ENCODE measurements around the gene MUC3A. TPM values are rescaled to one million over a fixed set of nuclear protein-coding genes. Genes with fewer than 3 reads are reported as not detected.
"Not testable (repeated sequence)": the region's sequence is repeated elsewhere in the genome, so short reads cannot be mapped to it uniquely, and the experiment has no call there.

The MUC3A gene
- total RNA-seq, 1 experiment from 2014 or later = 29.2 TPM

- H3K14ac ChIP-seq (ENCODE audit: insufficient read depth, low read length) = no peak overlapping the region
- no peaks in the 10 kb centered on the region for H4K20me1 ChIP-seq (ENCODE audit: control insufficient read depth, insufficient read depth, insufficient read length)
- no peak overlapping the region for H2AK5ac ChIP-seq (ENCODE audit: insufficient read length, low read length)
- peaks cover 5 to 7% of the 10 kb centered on the region in 2 experiments; a peak in 4 of 5 replicates for H3K9me3 Mint-ChIP-seq
- no peak overlapping the region for H3K23ac ChIP-seq (ENCODE audit: insufficient read length, low read depth, low read length)
- H4K5ac ChIP-seq (ENCODE audit: insufficient read length, low read depth, low read length) = no peak overlapping the region
- H2BK12ac ChIP-seq (ENCODE audit: insufficient read length, low read depth, low read length) = no peak overlapping the region
- H3K18ac ChIP-seq (ENCODE audit: insufficient read length, low read depth, low read length) = no peak overlapping the region
- H3K4me3 Mint-ChIP-seq = no peak overlapping the region
- no peak overlapping the region for H3K56ac ChIP-seq (ENCODE audit: insufficient read length, low read depth, low read length)
- H2BK5ac ChIP-seq (ENCODE audit: insufficient read length, low read length) = no peak overlapping the region
- no peak overlapping the region for H2BK15ac ChIP-seq (ENCODE audit: low read depth, low read length)
- no peak overlapping the region for H3K4me2 ChIP-seq (ENCODE audit: insufficient read depth, insufficient read length, low read length)
- no peaks in the 10 kb centered on the region for H3K79me1 ChIP-seq (ENCODE audit: insufficient read depth, low read depth, low read length, poor library complexity, severe bottlenecking)
- no peaks in the 10 kb centered on the region for H3K23me2 ChIP-seq (ENCODE audit: insufficient read length, low read depth, low read length, poor library complexity, severe bottlenecking)
- no peak overlapping the region for H3T11ph ChIP-seq (ENCODE audit: low read length)
- peaks cover 38 to 45% of the 10 kb centered on the region in 2 experiments for H3K4me1 Mint-ChIP-seq
- peaks cover 2% of the 10 kb centered on the region for H3K4me1 ChIP-seq (ENCODE audit: insufficient read depth, low read length)
- H3K27me3 Mint-ChIP-seq (ENCODE audit: low read depth) = peaks cover 2% of the 10 kb centered on the region
- H2BK20ac ChIP-seq (ENCODE audit: low read depth, low read length, poor library complexity, severe bottlenecking) = no peak overlapping the region
- H4K8ac ChIP-seq (replicated peaks; ENCODE audit: insufficient read length, low read depth, low read length) = no peak overlapping the region
- H3K27ac ChIP-seq (ENCODE audit: insufficient read length, low read depth, low read length) = no peak overlapping the region
- H2BK120ac ChIP-seq (ENCODE audit: low read depth, low read length, poor library complexity, severe bottlenecking) = no peak overlapping the region
- H3K9me3 ChIP-seq (ENCODE audit: control insufficient read depth, low read depth, low read length) = no peaks in the 10 kb centered on the region
- no peaks in the 10 kb centered on the region for H3K27me3 ChIP-seq (ENCODE audit: insufficient read depth, low read length)
- H4K91ac ChIP-seq (ENCODE audit: insufficient read length, low read depth, low read length) = no peak overlapping the region
- TF ChIP-seq CTCF (conservative IDR thresholded peaks at IDR 0.05) = peak; percentile 30; the same call in 2 of the 3 replicates
- H3K36me3 Mint-ChIP-seq (ENCODE audit: insufficient read depth in 1 of 3, low read depth in 3 of 3) = peaks cover 0 to 5% (median 0%) of the 10 kb centered on the region in 3 experiments; a peak in 4 of 7 replicates
- H3K27ac Mint-ChIP-seq = no peak overlapping the region
- no peak overlapping the region for H3K4ac ChIP-seq (ENCODE audit: low read depth, low read length)
- no peak overlapping the region for H2AFZ ChIP-seq (ENCODE audit: low read length)
- no peak overlapping the region for H3K9ac ChIP-seq (ENCODE audit: extremely low read depth, insufficient read length, low read length)
- DNase-seq = peak; percentile 61
- H3K79me2 ChIP-seq (ENCODE audit: insufficient read depth, low read length) = no peaks in the 10 kb centered on the region
Measured at GRCh38 chr7:100921039-100921438, 28.3 kb upstream of the MUC3A start.

GRCh38 chr7:100923616-100924015, 25.7 kb upstream of the MUC3A start:
- H3K56ac ChIP-seq (ENCODE audit: insufficient read length, low read depth, low read length); H2BK12ac ChIP-seq (ENCODE audit: insufficient read length, low read depth, low read length); H3K27me3 Mint-ChIP-seq (ENCODE audit: low read depth); H2AFZ ChIP-seq (ENCODE audit: low read length); H4K20me1 ChIP-seq (ENCODE audit: control insufficient read depth, insufficient read depth, insufficient read length); H3K79me2 ChIP-seq (ENCODE audit: insufficient read depth, low read length); H3K9me3 Mint-ChIP-seq; H3K27ac Mint-ChIP-seq; H3K4me1 ChIP-seq (ENCODE audit: insufficient read depth, low read length); H3K27ac ChIP-seq (ENCODE audit: insufficient read length, low read depth, low read length); H3T11ph ChIP-seq (ENCODE audit: low read length); DNase-seq; H3K27me3 ChIP-seq (ENCODE audit: insufficient read depth, low read length); H4K91ac ChIP-seq (ENCODE audit: insufficient read length, low read depth, low read length); H3K9ac ChIP-seq (ENCODE audit: extremely low read depth, insufficient read length, low read length); H3K23ac ChIP-seq (ENCODE audit: insufficient read length, low read depth, low read length); H3K4me3 Mint-ChIP-seq; H3K23me2 ChIP-seq (ENCODE audit: insufficient read length, low read depth, low read length, poor library complexity, severe bottlenecking); H2BK120ac ChIP-seq (ENCODE audit: low read depth, low read length, poor library complexity, severe bottlenecking); H4K5ac ChIP-seq (ENCODE audit: insufficient read length, low read depth, low read length); H3K9me3 ChIP-seq (ENCODE audit: control insufficient read depth, low read depth, low read length); H3K4ac ChIP-seq (ENCODE audit: low read depth, low read length); H3K79me1 ChIP-seq (ENCODE audit: insufficient read depth, low read depth, low read length, poor library complexity, severe bottlenecking); H2BK15ac ChIP-seq (ENCODE audit: low read depth, low read length); H3K36me3 Mint-ChIP-seq (ENCODE audit: insufficient read depth in 1 of 3, low read depth in 3 of 3); H2BK20ac ChIP-seq (ENCODE audit: low read depth, low read length, poor library complexity, severe bottlenecking); H3K18ac ChIP-seq (ENCODE audit: insufficient read length, low read depth, low read length); H4K8ac ChIP-seq (replicated peaks; ENCODE audit: insufficient read length, low read depth, low read length); H2BK5ac ChIP-seq (ENCODE audit: insufficient read length, low read length); H2AK5ac ChIP-seq (ENCODE audit: insufficient read length, low read length); H3K14ac ChIP-seq (ENCODE audit: insufficient read depth, low read length); H3K4me2 ChIP-seq (ENCODE audit: insufficient read depth, insufficient read length, low read length): not testable (repeated sequence)
- peaks cover 37 to 40% of the 10 kb centered on the region in 2 experiments for H3K4me1 Mint-ChIP-seq
- no CpG with 5 or more reads among the region's 4 CpGs for WGBS (ENCODE audit: extremely low coverage, insufficient read length, low lambda C conversion rate)

Measured in H9 (cell line).